ENCODE results near the gene TLE6. TPM values are rescaled to one million over a fixed set of nuclear protein-coding genes. Genes with fewer than 3 reads are reported as not detected.
"Not testable (repeated sequence)": the region's sequence is repeated elsewhere in the genome, so short reads cannot be mapped to it uniquely, and the experiment has no call there.

TLE6 gene
- total and polyA plus RNA-seq, 4 donors: 0.47 to 2.8 (median 1.2) TPM

DNA sequence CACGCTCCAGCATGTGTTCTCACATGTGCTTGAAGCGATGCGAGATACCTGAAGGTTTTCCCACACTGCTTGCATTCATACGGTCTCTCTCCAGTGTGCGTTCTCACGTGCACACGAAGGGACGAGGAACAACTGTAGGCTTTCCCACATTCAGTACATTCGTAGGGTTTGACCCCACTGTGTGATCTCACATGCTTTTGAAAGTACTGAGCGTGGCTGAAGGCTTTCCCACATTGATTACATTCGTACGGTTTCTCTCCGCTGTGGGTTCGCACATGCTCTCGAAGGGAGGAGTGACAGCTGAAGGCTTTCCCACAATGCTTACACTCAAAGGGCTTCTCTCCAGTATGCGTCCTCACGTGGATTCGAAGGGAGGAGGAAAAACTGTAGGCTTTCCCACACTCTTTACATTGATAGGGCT, 43.9 kb upstream of the TLE6 start:
- Histone ChIP-seq H3K27ac (ENCODE audit: low read depth in 1 of 2, low read length in 2 of 2) (no peak overlapping the region), H3K4me1 (ENCODE audit: control insufficient read depth in 4 of 4, insufficient read depth in 4 of 4, low read length in 3 of 4) (no peaks in the 10 kb centered on the region), H3K9ac (ENCODE audit: low read depth in 1 of 2, low read length in 2 of 2) (no peak overlapping the region), H3K27me3 (ENCODE audit: control insufficient read depth in 4 of 4, insufficient read depth in 4 of 4, low read length in 3 of 4) (no peaks in the 10 kb centered on the region), H3K36me3 (ENCODE audit: control insufficient read depth in 4 of 4, insufficient read depth in 3 of 4, low read depth in 1 of 4, low read length in 3 of 4) (peaks cover 12 to 57% (median 39%) of the 10 kb centered on the region in 4 donors), H3K4me3 (ENCODE audit: low read depth in 1 of 3, low read length in 3 of 3) (peak overlapping the region in 2 of 3 donors; percentile 52 to 56), H3K9me3 (ENCODE audit: control insufficient read depth in 4 of 4, low read length in 3 of 4) (peaks cover 23 to 48% (median 30%) of the 10 kb centered on the region in 4 donors)
- no peak for DNase-seq (ENCODE audit: low spot score)
- WGBS: 98% methylated on average over 18 of the region's 18 CpGs
- TF ChIP-seq, protein P1, sequence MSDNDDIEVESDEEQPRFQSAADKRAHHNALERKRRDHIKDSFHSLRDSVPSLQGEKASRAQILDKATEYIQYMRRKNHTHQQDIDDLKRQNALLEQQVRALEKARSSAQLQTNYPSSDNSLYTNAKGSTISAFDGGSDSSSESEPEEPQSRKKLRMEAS (IDR thresholded peaks at IDR 0.05): no peak

DNA sequence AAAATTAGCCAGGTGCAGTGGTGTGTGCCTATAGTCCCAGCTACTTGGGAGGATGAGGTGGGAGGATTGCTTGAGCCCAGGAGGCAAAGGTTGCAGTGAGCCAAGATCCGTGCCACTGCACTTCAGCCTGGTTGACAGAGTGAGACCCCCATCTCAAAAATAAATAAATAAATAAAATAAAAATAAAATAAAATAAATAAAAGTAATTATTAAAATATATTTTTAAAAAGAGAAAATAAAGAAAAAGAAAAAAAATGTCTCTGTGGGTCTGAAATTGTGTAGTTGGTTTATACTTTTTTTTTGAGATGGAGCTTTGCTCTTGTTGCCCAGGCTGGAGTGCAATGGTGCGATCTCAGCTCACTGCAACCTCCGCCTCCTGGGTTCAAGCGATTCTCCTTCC, 41.5 kb upstream of the TLE6 start:
- H3K4me1 ChIP-seq (ENCODE audit: control insufficient read depth in 4 of 4, insufficient read depth in 4 of 4, low read length in 3 of 4); H3K4me3 ChIP-seq (ENCODE audit: low read depth in 1 of 3, low read length in 3 of 3); H3K27me3 ChIP-seq (ENCODE audit: control insufficient read depth in 4 of 4, insufficient read depth in 4 of 4, low read length in 3 of 4); H3K27ac ChIP-seq (ENCODE audit: low read depth in 1 of 2, low read length in 2 of 2); H3K9ac ChIP-seq (ENCODE audit: low read depth in 1 of 2, low read length in 2 of 2); DNase-seq (ENCODE audit: low spot score): not testable (repeated sequence)
- peaks cover 15 to 62% (median 36%) of the 10 kb centered on the region in 4 donors for H3K36me3 ChIP-seq (ENCODE audit: control insufficient read depth in 4 of 4, insufficient read depth in 3 of 4, low read depth in 1 of 4, low read length in 3 of 4)
- peaks cover 23 to 45% (median 32%) of the 10 kb centered on the region in 4 donors for H3K9me3 ChIP-seq (ENCODE audit: control insufficient read depth in 4 of 4, low read length in 3 of 4)
- WGBS: over 99% methylated on average over 4 of the region's 4 CpGs

DNA sequence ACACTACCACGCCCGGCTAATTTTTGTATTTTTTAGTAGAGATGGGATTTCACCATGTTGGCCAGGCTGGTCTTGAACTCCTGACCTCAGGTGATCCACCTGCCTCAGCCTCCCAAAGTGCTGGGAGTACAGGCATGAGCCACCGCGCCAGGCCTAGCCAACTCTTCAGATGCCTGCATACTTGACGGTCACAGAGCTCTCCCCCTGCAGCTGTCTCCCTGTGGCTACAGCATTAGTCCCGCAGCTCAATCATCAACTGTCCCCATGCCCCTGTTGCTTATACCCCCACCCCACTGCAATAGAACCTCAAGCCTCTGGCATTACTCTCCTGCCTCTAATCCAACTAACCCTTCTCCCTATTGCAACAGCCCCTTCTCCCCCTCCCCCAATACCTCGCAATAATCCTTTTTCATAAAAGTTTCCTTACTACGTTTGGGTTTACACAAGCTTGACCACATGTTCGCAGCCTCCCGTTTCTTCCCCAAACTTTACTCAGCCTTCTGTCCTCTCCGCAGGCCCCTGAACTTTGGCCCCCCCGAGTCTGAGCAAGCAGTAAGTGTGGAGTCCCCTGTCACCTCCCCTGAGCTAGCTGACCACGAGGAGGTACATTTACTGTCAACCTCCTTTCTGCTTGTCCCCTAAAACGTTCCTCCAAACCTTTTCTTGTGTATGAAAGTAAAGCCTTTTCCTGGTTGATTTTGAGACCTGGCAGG, 34.3 kb upstream of the TLE6 start:
- Histone ChIP-seq H3K9me3 (ENCODE audit: control insufficient read depth in 4 of 4, low read length in 3 of 4) (peaks cover 0 to 4% (median 2%) of the 10 kb centered on the region in 4 donors), H3K27me3 (ENCODE audit: control insufficient read depth in 4 of 4, insufficient read depth in 4 of 4, low read length in 3 of 4) (no peaks in the 10 kb centered on the region), H3K27ac (ENCODE audit: low read depth in 1 of 2, low read length in 2 of 2) (no peak overlapping the region), H3K4me1 (ENCODE audit: control insufficient read depth in 4 of 4, insufficient read depth in 4 of 4, low read length in 3 of 4) (peaks cover 3 to 11% (median 7%) of the 10 kb centered on the region in 4 donors), H3K9ac (ENCODE audit: low read depth in 1 of 2, low read length in 2 of 2) (no peak overlapping the region), H3K4me3 (ENCODE audit: low read depth in 1 of 3, low read length in 3 of 3) (no peak overlapping the region), H3K36me3 (ENCODE audit: control insufficient read depth in 4 of 4, insufficient read depth in 3 of 4, low read depth in 1 of 4, low read length in 3 of 4) (peaks cover 1 to 12% (median 3%) of the 10 kb centered on the region in 4 donors)
- no peak for DNase-seq (ENCODE audit: low spot score)
- TF ChIP-seq, protein P2, sequence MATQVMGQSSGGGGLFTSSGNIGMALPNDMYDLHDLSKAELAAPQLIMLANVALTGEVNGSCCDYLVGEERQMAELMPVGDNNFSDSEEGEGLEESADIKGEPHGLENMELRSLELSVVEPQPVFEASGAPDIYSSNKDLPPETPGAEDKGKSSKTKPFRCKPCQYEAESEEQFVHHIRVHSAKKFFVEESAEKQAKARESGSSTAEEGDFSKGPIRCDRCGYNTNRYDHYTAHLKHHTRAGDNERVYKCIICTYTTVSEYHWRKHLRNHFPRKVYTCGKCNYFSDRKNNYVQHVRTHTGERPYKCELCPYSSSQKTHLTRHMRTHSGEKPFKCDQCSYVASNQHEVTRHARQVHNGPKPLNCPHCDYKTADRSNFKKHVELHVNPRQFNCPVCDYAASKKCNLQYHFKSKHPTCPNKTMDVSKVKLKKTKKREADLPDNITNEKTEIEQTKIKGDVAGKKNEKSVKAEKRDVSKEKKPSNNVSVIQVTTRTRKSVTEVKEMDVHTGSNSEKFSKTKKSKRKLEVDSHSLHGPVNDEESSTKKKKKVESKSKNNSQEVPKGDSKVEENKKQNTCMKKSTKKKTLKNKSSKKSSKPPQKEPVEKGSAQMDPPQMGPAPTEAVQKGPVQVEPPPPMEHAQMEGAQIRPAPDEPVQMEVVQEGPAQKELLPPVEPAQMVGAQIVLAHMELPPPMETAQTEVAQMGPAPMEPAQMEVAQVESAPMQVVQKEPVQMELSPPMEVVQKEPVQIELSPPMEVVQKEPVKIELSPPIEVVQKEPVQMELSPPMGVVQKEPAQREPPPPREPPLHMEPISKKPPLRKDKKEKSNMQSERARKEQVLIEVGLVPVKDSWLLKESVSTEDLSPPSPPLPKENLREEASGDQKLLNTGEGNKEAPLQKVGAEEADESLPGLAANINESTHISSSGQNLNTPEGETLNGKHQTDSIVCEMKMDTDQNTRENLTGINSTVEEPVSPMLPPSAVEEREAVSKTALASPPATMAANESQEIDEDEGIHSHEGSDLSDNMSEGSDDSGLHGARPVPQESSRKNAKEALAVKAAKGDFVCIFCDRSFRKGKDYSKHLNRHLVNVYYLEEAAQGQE (IDR thresholded peaks at IDR 0.05): no peak
- TF ChIP-seq, protein P1 (IDR thresholded peaks at IDR 0.05): no peak
- TF ChIP-seq HNF4G (IDR thresholded peaks at IDR 0.05) (no peak), EGR1 (IDR thresholded peaks at IDR 0.05; ENCODE audit: low read depth in 2 of 2) (no peak), SP1 (IDR thresholded peaks at IDR 0.05) (no peak), NR2F2 (IDR thresholded peaks at IDR 0.05) (no peak), JUND (IDR thresholded peaks at IDR 0.05) (no peak), RXRA (IDR thresholded peaks at IDR 0.05) (no peak), HNF4A (conservative IDR thresholded peaks at IDR 0.05) (no peak), FOXA1 (IDR thresholded peaks at IDR 0.05) (no peak), RAD21 (IDR thresholded peaks at IDR 0.05) (no peak), GABPA (IDR thresholded peaks at IDR 0.05 in 1 of 2, conservative IDR thresholded peaks at IDR 0.05 in 1 of 2) (no peak)
- TF ChIP-seq, protein P3, sequence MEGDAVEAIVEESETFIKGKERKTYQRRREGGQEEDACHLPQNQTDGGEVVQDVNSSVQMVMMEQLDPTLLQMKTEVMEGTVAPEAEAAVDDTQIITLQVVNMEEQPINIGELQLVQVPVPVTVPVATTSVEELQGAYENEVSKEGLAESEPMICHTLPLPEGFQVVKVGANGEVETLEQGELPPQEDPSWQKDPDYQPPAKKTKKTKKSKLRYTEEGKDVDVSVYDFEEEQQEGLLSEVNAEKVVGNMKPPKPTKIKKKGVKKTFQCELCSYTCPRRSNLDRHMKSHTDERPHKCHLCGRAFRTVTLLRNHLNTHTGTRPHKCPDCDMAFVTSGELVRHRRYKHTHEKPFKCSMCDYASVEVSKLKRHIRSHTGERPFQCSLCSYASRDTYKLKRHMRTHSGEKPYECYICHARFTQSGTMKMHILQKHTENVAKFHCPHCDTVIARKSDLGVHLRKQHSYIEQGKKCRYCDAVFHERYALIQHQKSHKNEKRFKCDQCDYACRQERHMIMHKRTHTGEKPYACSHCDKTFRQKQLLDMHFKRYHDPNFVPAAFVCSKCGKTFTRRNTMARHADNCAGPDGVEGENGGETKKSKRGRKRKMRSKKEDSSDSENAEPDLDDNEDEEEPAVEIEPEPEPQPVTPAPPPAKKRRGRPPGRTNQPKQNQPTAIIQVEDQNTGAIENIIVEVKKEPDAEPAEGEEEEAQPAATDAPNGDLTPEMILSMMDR (IDR thresholded peaks at IDR 0.05; ENCODE audit: low read depth, low read length, missing input control): no peak
- TF ChIP-seq, protein P4, sequence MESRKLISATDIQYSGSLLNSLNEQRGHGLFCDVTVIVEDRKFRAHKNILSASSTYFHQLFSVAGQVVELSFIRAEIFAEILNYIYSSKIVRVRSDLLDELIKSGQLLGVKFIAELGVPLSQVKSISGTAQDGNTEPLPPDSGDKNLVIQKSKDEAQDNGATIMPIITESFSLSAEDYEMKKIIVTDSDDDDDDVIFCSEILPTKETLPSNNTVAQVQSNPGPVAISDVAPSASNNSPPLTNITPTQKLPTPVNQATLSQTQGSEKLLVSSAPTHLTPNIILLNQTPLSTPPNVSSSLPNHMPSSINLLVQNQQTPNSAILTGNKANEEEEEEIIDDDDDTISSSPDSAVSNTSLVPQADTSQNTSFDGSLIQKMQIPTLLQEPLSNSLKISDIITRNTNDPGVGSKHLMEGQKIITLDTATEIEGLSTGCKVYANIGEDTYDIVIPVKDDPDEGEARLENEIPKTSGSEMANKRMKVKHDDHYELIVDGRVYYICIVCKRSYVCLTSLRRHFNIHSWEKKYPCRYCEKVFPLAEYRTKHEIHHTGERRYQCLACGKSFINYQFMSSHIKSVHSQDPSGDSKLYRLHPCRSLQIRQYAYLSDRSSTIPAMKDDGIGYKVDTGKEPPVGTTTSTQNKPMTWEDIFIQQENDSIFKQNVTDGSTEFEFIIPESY (IDR thresholded peaks at IDR 0.05): no peak
- WGBS: 78% methylated on average over 14 of the region's 14 CpGs

Data from liver (tissue), 9 donors.